Upper lobe of left lung (tissue), 6 donors: ENCODE data around the gene ABAT. TPM values are rescaled to one million over a fixed set of nuclear protein-coding genes. Genes with fewer than 3 reads are reported as not detected.

Experiments
- ATAC-seq, 2 donors: fragments of 200-7000 bp; cut with Tn5 transposase; one replicate each; pipeline ENCODE4 v1.9.1; 2022; ENCODE audit warnings: mild to moderate bottlenecking in 2 of 2, moderate library complexity in 2 of 2; ENCODE audit not compliant: low FRiP score in 2 of 2
- DNase-seq, 2 donors: peaks; one replicate each; pipeline ENCODE4 v3.0.0-alpha.2; 2019 to 2020
- H3K27ac ChIP-seq, 4 donors: fragments of 200-600 bp; sonication (generic); one replicate each; pipeline ENCODE4 v1.5.1; 2016 to 2019
- H3K27me3 ChIP-seq, 4 donors: fragments of 200-600 bp; sonication (generic); one replicate each; pipeline ENCODE4 v1.5.1; 2017 to 2019
- H3K36me3 ChIP-seq, 4 donors: fragments of 200-600 bp; sonication (generic); one replicate each; pipeline ENCODE4 v1.5.1; 2016 to 2019
- H3K4me1 ChIP-seq, 4 donors: fragments of 200-600 bp; sonication (generic); one replicate each; pipeline ENCODE4 v1.5.1; 2018 to 2019
- H3K4me3 ChIP-seq, 4 donors: fragments of 200-600 bp; sonication (generic); one replicate each; pipeline ENCODE4 v1.5.1; 2017 to 2019; ENCODE audit warnings: mild to moderate bottlenecking in 2 of 4, moderate library complexity in 1 of 4
- H3K9me3 ChIP-seq, 4 donors: fragments of 200-600 bp; sonication (generic); one replicate each; pipeline ENCODE4 v1.5.1; 2018 to 2019
- CTCF ChIP-seq, 6 experiments: fragments of 450-650 bp in 4 of 6; fragments of 200-600 bp in 2 of 6; sonication (generic) in 2 of 6; IDR thresholded peaks; one replicate each; pipeline ENCODE4 v1.5.1; 2016 to 2019; ENCODE audit warnings: antibody characterized with exemption in 6 of 6
- EP300 ChIP-seq, 4 donors: sonication (generic); formaldehyde crosslinking; IDR thresholded peaks; one replicate each; pipeline ENCODE4 v1.5.1; 2017; ENCODE audit warnings: antibody characterized with exemption in 4 of 4, control low read depth in 2 of 4
- POLR2A ChIP-seq, 4 donors: fragments of 450-650 bp; IDR thresholded peaks; one replicate each; pipeline ENCODE4 v1.5.1; 2016 to 2017; ENCODE audit warnings: antibody characterized with exemption in 4 of 4, mild to moderate bottlenecking in 2 of 4
- POLR2AphosphoS5 ChIP-seq, 2 donors: sonication (generic); formaldehyde crosslinking; IDR thresholded peaks; one replicate each; pipeline ENCODE4 v1.5.1; 2017; ENCODE audit warnings: antibody characterized with exemption in 2 of 2
- WGBS, 2 donors: methylation state at CpG; one replicate each; pipeline ENCODE4 v1.1.5; 2017 to 2018; 5-methylcytosine and 5-hydroxymethylcytosine counted together
- total RNA-seq, 6 donors: library from RNA; depleted of rRNA in 4 of 6; stranded (reverse); fragments of >200 nt in 4 of 6; gene quantifications; one replicate each; pipeline versions ENCODE4 v1.1.0 to v1.2.1, GENCODE V29; 2016 to 2021
- donor health status: DM: no; HTN: no; CAD: no; lungs with moderate emphysema.
- donor health status: DM: no; HTN: yes; CAD: no; lungs with severe emphysema.

The ABAT gene
- total RNA-seq, 6 donors from 2014 or later, result 4.7 to 22.0 (median 9.1) TPM

DNA sequence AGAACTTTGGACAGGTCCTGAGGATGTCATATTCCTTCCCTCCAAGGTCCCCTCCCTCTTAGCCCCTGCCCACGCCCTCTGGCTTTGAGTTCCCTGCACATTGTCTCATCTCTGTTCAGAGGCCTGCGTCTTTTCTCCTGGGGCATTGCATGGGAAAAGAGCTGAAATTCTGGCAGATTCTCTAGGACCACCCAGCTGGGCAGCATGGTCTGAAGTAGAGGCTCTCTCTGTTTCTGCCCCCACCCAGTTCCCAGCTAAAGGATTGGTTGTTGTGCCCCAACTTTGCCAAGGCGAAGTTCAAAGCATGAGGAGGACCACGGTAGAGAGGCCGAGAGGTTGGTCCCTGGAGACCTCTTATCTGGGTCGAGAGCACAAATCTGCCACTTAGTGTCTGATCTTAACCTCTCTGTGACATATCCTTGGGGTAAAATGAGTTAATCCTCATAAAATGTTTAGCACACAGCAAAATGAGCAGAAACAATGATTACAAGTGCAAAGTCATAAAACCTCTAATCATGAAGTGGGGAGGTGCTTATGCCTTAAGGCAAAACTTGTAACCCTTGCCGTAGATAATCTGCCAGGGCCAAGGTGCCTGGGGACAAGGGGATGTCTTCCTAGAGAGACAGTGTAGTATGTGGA is 2.4 kb downstream of the ABAT start:
- Histone ChIP-seq H3K27ac (no peak overlapping the region), H3K4me3 (no peak overlapping the region), H3K36me3 (no peaks in the 10 kb centered on the region), H3K9me3 (no peaks in the 10 kb centered on the region), H3K4me1 (peaks cover 7 to 15% (median 13%) of the 10 kb centered on the region in 4 donors), H3K27me3 (no peaks in the 10 kb centered on the region)
- DNase-seq, result no peak
- TF ChIP-seq POLR2AphosphoS5 (IDR thresholded peaks at IDR 0.05), result no peak
- TF ChIP-seq POLR2A (IDR thresholded peaks at IDR 0.05), result no peak
- no peak for TF ChIP-seq EP300 (IDR thresholded peaks at IDR 0.05)
- TF ChIP-seq CTCF (IDR thresholded peaks at IDR 0.05), result no peak
- WGBS, 2 donors, result 90 to 93% methylated on average over 7 of the region's 7 CpGs
- ATAC-seq, result no peak

DNA sequence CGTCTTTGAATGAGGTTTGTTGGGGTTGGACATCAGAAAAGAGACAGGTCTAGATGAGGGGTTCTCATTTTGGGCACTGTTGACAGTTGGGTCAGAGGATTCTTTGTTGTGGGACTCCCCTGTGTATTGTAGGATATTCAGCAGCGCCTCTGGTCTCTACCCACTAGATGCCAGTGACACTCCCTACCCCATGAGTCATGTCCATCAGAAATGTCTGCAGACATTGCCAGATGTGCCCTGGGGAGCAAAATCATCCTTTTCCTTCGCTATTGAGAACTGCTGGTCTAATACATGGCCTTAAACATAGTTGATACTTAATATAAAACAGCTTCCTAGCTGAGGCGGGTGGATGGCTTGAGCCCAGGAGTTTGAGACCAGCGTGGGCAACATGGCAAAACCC is 3.1 kb downstream of the ABAT start:
- WGBS, 2 donors, result 97 to 98% methylated on average over 5 of the region's 5 CpGs
- Histone ChIP-seq H3K9me3 (no peaks in the 10 kb centered on the region), H3K27ac (no peak overlapping the region), H3K4me1 (peaks cover 7 to 15% (median 13%) of the 10 kb centered on the region in 4 donors), H3K4me3 (no peak overlapping the region), H3K36me3 (no peaks in the 10 kb centered on the region), H3K27me3 (no peaks in the 10 kb centered on the region)
- ATAC-seq (no peak), DNase-seq (no peak)
- TF ChIP-seq EP300 (IDR thresholded peaks at IDR 0.05) (no peak), POLR2A (IDR thresholded peaks at IDR 0.05) (no peak), CTCF (IDR thresholded peaks at IDR 0.05) (no peak), POLR2AphosphoS5 (IDR thresholded peaks at IDR 0.05) (no peak)

- peaks cover 7 to 15% (median 13%) of the 10 kb centered on the region in 4 donors for H3K4me1 ChIP-seq
- H3K9me3 ChIP-seq, result no peaks in the 10 kb centered on the region
- no peaks in the 10 kb centered on the region for H3K36me3 ChIP-seq
- WGBS, 2 donors, result 84 to 86% methylated on average over 7 of the region's 7 CpGs
- H3K4me3 ChIP-seq, result no peak overlapping the region
- no peak for DNase-seq
- H3K27ac ChIP-seq, result no peak overlapping the region
- no peak for TF ChIP-seq POLR2A (IDR thresholded peaks at IDR 0.05)
- TF ChIP-seq EP300 (IDR thresholded peaks at IDR 0.05), result no peak
- TF ChIP-seq POLR2AphosphoS5 (IDR thresholded peaks at IDR 0.05), result no peak
- TF ChIP-seq CTCF (IDR thresholded peaks at IDR 0.05), result no peak
- no peak for ATAC-seq
- H3K27me3 ChIP-seq, result no peaks in the 10 kb centered on the region
Observed at GRCh38 chr16:8678068-8678927, 3.9 kb downstream of the ABAT start.

GRCh38 chr16:8679151-8679550 is 4.7 kb downstream of the ABAT start:
- Histone ChIP-seq H3K27ac (no peak overlapping the region), H3K4me3 (no peak overlapping the region), H3K9me3 (no peaks in the 10 kb centered on the region), H3K36me3 (no peaks in the 10 kb centered on the region), H3K4me1 (peaks cover 7 to 10% (median 8%) of the 10 kb centered on the region in 4 donors), H3K27me3 (no peaks in the 10 kb centered on the region)
- 93 to 94% methylated on average over 2 of the region's 2 CpGs for WGBS, 2 donors
- no peak for TF ChIP-seq POLR2A (IDR thresholded peaks at IDR 0.05)
- no peak for TF ChIP-seq POLR2AphosphoS5 (IDR thresholded peaks at IDR 0.05)
- no peak for TF ChIP-seq CTCF (IDR thresholded peaks at IDR 0.05)
- no peak for TF ChIP-seq EP300 (IDR thresholded peaks at IDR 0.05)
- DNase-seq (no peak), ATAC-seq (no peak)
